Measurements from ENCODE around the gene ABCC1.

The ABCC1 gene

DNA sequence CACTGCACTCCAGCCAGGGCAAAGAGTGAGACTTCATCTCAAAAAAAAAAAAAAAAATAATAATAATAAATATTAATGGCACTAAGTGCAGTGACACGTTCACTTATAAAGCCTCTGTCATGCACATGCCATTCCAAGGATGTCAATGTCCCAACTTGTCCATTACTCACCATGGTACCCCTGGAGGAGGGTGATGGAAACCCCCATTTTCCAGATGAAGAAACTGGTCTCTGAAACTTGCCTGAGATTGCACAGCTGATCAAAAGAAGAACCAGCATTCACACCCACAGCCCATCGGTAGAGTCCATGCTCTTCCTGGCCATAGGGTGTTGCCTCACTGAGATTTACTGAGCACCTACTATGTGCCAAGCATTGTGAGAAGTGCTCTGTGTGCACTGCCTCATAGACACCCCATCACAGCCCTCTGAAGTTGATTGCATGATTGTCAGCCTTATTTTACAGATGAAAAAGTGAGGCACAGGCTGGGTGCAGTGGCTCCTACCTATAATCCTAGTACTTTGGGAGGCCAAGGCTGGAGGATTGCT is 123.7 kb downstream of the ABCC1 start:
- no peaks in the 10 kb centered on the region for H3K4me1 ChIP-seq (ENCODE audit: low read depth, poor library complexity, severe bottlenecking)
- no peak overlapping the region for H3K4me2 ChIP-seq
- no peaks in the 10 kb centered on the region for H3K79me2 ChIP-seq (ENCODE audit: insufficient read depth, low read depth)
- H3K27ac ChIP-seq = no peak overlapping the region
- no peak overlapping the region for H2AFZ ChIP-seq (ENCODE audit: low read depth)
- H4K20me1 ChIP-seq (ENCODE audit: insufficient read depth) = no peaks in the 10 kb centered on the region
- TF ChIP-seq, protein P1, sequence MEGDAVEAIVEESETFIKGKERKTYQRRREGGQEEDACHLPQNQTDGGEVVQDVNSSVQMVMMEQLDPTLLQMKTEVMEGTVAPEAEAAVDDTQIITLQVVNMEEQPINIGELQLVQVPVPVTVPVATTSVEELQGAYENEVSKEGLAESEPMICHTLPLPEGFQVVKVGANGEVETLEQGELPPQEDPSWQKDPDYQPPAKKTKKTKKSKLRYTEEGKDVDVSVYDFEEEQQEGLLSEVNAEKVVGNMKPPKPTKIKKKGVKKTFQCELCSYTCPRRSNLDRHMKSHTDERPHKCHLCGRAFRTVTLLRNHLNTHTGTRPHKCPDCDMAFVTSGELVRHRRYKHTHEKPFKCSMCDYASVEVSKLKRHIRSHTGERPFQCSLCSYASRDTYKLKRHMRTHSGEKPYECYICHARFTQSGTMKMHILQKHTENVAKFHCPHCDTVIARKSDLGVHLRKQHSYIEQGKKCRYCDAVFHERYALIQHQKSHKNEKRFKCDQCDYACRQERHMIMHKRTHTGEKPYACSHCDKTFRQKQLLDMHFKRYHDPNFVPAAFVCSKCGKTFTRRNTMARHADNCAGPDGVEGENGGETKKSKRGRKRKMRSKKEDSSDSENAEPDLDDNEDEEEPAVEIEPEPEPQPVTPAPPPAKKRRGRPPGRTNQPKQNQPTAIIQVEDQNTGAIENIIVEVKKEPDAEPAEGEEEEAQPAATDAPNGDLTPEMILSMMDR (conservative IDR thresholded peaks at IDR 0.05; ENCODE audit: low read depth, low read length) = no peak
- no peak overlapping the region for H3K9ac ChIP-seq
- H3K36me3 ChIP-seq (ENCODE audit: insufficient read depth) = peaks cover 3% of the 10 kb centered on the region; the same call in 1 of the 2 replicates
- H3K4me3 ChIP-seq (IDR thresholded peaks at IDR 0.05; ENCODE audit: insufficient read depth, low read depth, low read length) = no peak overlapping the region
- H3K27me3 ChIP-seq (ENCODE audit: insufficient read depth, low read depth) = no peaks in the 10 kb centered on the region

DNA sequence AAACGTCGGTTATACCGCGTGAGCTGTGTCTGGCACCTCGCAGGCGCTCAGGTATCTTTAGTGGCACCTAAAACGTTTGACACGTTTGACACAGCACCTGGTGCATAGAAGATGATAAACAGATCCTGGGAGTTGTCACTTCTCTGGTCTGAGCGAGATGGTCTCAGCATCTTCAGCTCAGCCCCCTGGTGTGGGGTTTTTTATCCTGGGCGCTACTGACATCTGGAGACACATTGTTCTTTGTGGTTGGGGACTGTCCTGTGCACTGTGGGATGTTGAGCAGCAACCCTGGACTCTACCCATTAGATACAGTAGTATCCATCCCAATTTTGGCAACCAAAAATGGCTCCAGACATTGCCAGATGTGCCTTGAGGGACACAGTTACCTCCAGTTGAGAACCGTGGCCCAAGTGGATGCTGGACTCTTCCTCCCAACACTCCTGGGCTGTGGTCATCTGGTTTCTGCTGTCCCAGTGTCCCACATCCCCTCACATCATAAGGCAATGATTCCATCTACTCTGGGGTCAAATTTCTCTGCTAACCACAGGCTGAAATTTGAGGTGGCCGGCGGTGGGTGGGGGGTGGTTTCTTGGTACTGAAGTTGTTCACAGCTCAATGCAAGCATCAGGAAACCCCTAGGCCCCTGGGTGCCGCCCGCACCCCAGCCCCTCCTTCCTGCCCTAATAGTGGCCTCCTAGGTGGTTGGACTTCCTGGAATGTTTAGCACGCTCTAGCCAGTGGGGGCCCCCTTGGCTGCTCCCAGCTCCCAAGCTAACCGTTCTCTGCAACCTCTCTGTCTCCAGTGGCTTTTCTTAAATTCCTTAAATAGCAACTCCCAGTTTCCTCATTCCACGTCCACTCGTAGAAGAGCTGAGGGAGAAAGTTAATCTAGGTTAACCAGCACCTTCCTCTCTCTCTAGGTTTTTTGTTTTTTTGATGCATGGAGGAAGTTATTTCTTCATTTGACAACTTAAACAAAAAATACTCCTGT is 124.8 kb downstream of the ABCC1 start:
- Histone ChIP-seq H3K27me3 (ENCODE audit: insufficient read depth, low read depth) (no peaks in the 10 kb centered on the region), H3K27ac (no peak overlapping the region), H3K36me3 (ENCODE audit: insufficient read depth) (peaks cover 3% of the 10 kb centered on the region; the same call in 1 of the 2 replicates), H3K4me3 (IDR thresholded peaks at IDR 0.05; ENCODE audit: insufficient read depth, low read depth, low read length) (no peak overlapping the region), H3K9ac (no peak overlapping the region), H3K4me1 (ENCODE audit: low read depth, poor library complexity, severe bottlenecking) (no peaks in the 10 kb centered on the region), H2AFZ (ENCODE audit: low read depth) (no peak overlapping the region), H4K20me1 (ENCODE audit: insufficient read depth) (no peaks in the 10 kb centered on the region), H3K4me2 (no peak overlapping the region), H3K79me2 (ENCODE audit: insufficient read depth, low read depth) (no peaks in the 10 kb centered on the region)
- TF ChIP-seq, protein P1 (conservative IDR thresholded peaks at IDR 0.05; ENCODE audit: low read depth, low read length) = no peak

DNA sequence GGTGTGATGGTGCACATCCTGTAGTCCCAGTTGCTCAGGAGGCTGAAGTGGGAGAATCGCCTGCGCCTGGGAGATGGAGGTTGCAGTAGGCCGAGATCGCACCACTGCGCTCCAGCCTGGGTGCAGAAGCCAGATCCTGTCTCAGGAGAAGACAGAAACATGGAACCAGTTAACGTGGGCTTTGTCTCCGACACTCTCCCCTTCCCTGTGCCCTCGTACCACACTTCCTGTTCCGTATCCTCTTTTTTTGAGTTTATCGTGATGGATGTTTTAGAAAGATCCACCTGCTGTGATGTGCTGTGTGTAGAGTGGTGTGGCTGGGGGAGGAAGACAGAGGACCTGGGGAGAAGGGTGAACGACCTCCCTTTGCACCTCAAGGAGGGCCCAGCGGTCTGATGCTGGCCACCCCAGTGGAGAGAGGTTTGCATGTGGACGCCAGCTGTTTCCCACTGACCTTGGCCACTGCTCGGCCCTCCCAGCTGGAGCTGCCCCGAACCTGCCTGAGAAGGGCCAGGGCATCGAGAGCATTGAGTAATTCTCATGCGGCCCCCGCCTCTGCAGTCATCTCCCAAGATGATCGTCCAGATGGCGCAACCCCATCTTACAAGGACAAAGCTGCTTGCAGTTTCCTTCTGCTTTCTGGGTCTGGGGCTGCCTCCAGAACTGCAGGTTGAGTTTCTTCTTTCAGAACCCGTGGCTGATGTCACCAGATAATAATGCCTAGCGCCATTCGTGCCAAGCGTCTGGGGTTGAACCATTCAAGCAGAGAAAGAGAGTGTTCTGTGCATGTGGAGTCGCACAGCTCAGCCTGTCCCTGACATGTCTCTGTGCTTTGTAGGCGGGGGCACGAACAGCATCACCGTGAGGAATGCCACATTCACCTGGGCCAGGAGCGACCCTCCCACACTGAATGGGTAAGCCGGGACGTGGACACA is 126.3 kb downstream of the ABCC1 start:
- Histone ChIP-seq H3K4me3 (IDR thresholded peaks at IDR 0.05; ENCODE audit: insufficient read depth, low read depth, low read length) (no peak overlapping the region), H3K4me2 (no peak overlapping the region), H4K20me1 (ENCODE audit: insufficient read depth) (no peaks in the 10 kb centered on the region), H3K79me2 (ENCODE audit: insufficient read depth, low read depth) (no peaks in the 10 kb centered on the region), H2AFZ (ENCODE audit: low read depth) (no peak overlapping the region), H3K27ac (no peak overlapping the region), H3K9ac (no peak overlapping the region), H3K27me3 (ENCODE audit: insufficient read depth, low read depth) (no peaks in the 10 kb centered on the region), H3K4me1 (ENCODE audit: low read depth, poor library complexity, severe bottlenecking) (no peaks in the 10 kb centered on the region), H3K36me3 (ENCODE audit: insufficient read depth) (peaks cover 3% of the 10 kb centered on the region; the same call in 1 of the 2 replicates)
- TF ChIP-seq, protein P1 (conservative IDR thresholded peaks at IDR 0.05; ENCODE audit: low read depth, low read length) = no peak

DNA sequence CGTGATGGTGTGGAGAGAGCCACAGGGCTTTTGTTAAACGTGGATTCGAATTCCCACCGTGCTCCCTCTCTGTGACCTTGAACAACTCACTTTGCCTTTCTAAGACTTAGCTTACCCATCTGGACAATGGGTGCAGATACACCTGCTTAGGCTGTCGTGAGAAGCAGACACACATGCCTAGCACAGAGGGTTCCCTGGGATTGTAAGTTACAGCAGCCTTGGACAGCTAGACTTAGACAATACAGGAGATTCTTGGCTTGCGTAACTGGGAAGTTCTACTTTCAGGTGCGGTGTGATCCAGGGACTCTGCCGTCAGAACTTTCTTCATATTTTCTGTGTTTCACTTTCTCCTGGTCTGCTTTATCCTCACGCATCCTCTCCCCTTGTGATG is 127.0 kb downstream of the ABCC1 start:
- Histone ChIP-seq H3K27ac (no peak overlapping the region), H3K27me3 (ENCODE audit: insufficient read depth, low read depth) (no peaks in the 10 kb centered on the region), H3K79me2 (ENCODE audit: insufficient read depth, low read depth) (no peaks in the 10 kb centered on the region), H3K36me3 (ENCODE audit: insufficient read depth) (peaks cover 3% of the 10 kb centered on the region; the same call in 1 of the 2 replicates), H2AFZ (ENCODE audit: low read depth) (no peak overlapping the region), H3K4me3 (IDR thresholded peaks at IDR 0.05; ENCODE audit: insufficient read depth, low read depth, low read length) (no peak overlapping the region), H3K4me1 (ENCODE audit: low read depth, poor library complexity, severe bottlenecking) (no peaks in the 10 kb centered on the region), H3K4me2 (no peak overlapping the region), H4K20me1 (ENCODE audit: insufficient read depth) (no peaks in the 10 kb centered on the region), H3K9ac (no peak overlapping the region)
- TF ChIP-seq, protein P1 (conservative IDR thresholded peaks at IDR 0.05; ENCODE audit: low read depth, low read length) = no peak
